Endodermal cell (in vitro differentiated cells): ENCODE measurements around the gene LGR4. TPM values are rescaled to one million over a fixed set of nuclear protein-coding genes. Genes with fewer than 3 reads are reported as not detected.

Experiments used
- DNase-seq: peaks from one replicate; pipeline ENCODE4 v3.0.0-alpha.2; 2017
- H3K27ac ChIP-seq: 2 replicates; pipeline ENCODE4 v1.5.1; 2013; ENCODE audit warnings: mild to moderate bottlenecking, low read depth, low read length, moderate library complexity
- H3K27me3 ChIP-seq: 2 replicates; pipeline ENCODE4 v1.6.1; 2013; ENCODE audit warnings: mild to moderate bottlenecking, low read length, moderate library complexity; ENCODE audit not compliant: insufficient read depth, control insufficient read depth, poor library complexity, severe bottlenecking
- H3K36me3 ChIP-seq: 2 replicates; pipeline ENCODE4 v1.7.0; 2013; ENCODE audit warnings: mild to moderate bottlenecking, low read length, moderate library complexity; ENCODE audit not compliant: control insufficient read depth, insufficient read depth
- H3K4me1 ChIP-seq: one replicate; pipeline ENCODE4 v1.7.0; 2013; ENCODE audit warnings: low read length; ENCODE audit not compliant: control insufficient read depth, insufficient read depth
- H3K4me3 ChIP-seq: 2 replicates; pipeline ENCODE4 v1.5.1; 2013; ENCODE audit warnings: mild to moderate bottlenecking, low read length, moderate library complexity
- H3K9ac ChIP-seq: 2 replicates; pipeline ENCODE4 v1.6.1; 2013; ENCODE audit warnings: mild to moderate bottlenecking, low read length, moderate library complexity; ENCODE audit not compliant: poor library complexity, severe bottlenecking; ENCODE audit errors: extremely low read depth
- H3K9me3 ChIP-seq: 2 replicates; pipeline ENCODE4 v1.6.1; 2013; ENCODE audit warnings: mild to moderate bottlenecking, low read length, moderate library complexity; ENCODE audit not compliant: control insufficient read depth
- H3K27ac Mint-ChIP-seq: 2 replicates; pipeline ENCODE4 v1.8.0; 2020; ENCODE audit warnings: mixed read lengths
- H3K27me3 Mint-ChIP-seq: 2 replicates; pipeline ENCODE4 v1.8.0; 2021; ENCODE audit warnings: mild to moderate bottlenecking, mixed read lengths; ENCODE audit not compliant: insufficient read depth
- H3K36me3 Mint-ChIP-seq: 2 replicates; pipeline ENCODE4 v1.8.0; 2020; ENCODE audit warnings: low read depth, mixed read lengths
- H3K4me1 Mint-ChIP-seq: 2 replicates; pipeline ENCODE4 v1.8.0; 2020; ENCODE audit warnings: mixed read lengths
- H3K4me3 Mint-ChIP-seq: 2 replicates; pipeline ENCODE4 v1.8.0; 2020; ENCODE audit warnings: mild to moderate bottlenecking, moderate library complexity, mixed read lengths
- H3K9me3 Mint-ChIP-seq: 2 replicates; pipeline ENCODE4 v1.8.0; 2020; ENCODE audit warnings: mild to moderate bottlenecking, mixed read lengths
- CTCF ChIP-seq: fragments of 200-600 bp; sonication (generic); conservative IDR thresholded peaks from 2 replicates; pipeline ENCODE4 v1.5.0; 2021; ENCODE audit warnings: antibody characterized with exemption, mild to moderate bottlenecking
- WGBS, 2 experiments: methylation state at CpG; one replicate each; pipeline versions ENCODE4 v1.1.5 to v1.1.7; 2013; ENCODE audit warnings: missing lambda C conversion rate in 2 of 2, mixed read lengths in 1 of 2; ENCODE audit not compliant: insufficient coverage in 1 of 2, insufficient read length in 1 of 2; 5-methylcytosine and 5-hydroxymethylcytosine counted together
- total RNA-seq, 2 donors: library from RNA; stranded (reverse); fragmentation: NEBNext Ultra II Directional in 1 of 2; extraction: Animal tissue kit (Norgen Biotek cat#: 25700) in 1 of 2; gene quantifications; 2 replicates in 1 of 2; 3 replicates in 1 of 2; pipeline ENCODE4 v1.2.1, GENCODE V29; 2021

The LGR4 gene
- total RNA-seq, 2 donors from 2014 or later: 73.7 to 75.6 TPM

- WGBS, 2 experiments: 93 to 100% methylated on average over 1 of the region's 1 CpG
- Mint-ChIP-seq H3K36me3 (peaks cover 16% of the 10 kb centered on the region), H3K27me3 (no peaks in the 10 kb centered on the region), H3K4me3 (no peak overlapping the region), H3K9me3 (no peaks in the 10 kb centered on the region), H3K4me1 (peaks cover 56% of the 10 kb centered on the region), H3K27ac (no peak overlapping the region)
- no peak for TF ChIP-seq CTCF
- DNase-seq: no peak
- Histone ChIP-seq H3K27me3 (no peaks in the 10 kb centered on the region), H3K9ac (no peak overlapping the region), H3K4me3 (peak overlapping the region; percentile 41), H3K9me3 (no peaks in the 10 kb centered on the region), H3K27ac (no peak overlapping the region), H3K36me3 (peaks cover 9% of the 10 kb centered on the region), H3K4me1 (peaks cover 11% of the 10 kb centered on the region)
Measured at GRCh38 chr11:27466363-27466762, 6.2 kb downstream of the LGR4 start.

GRCh38 chr11:27465629-27466028, 7.0 kb downstream of the LGR4 start:
- Histone ChIP-seq H3K4me3 (peak overlapping the region; percentile 43), H3K36me3 (peaks cover 9% of the 10 kb centered on the region), H3K9me3 (no peaks in the 10 kb centered on the region), H3K27ac (peak overlapping the region; percentile 14), H3K4me1 (peaks cover 11% of the 10 kb centered on the region), H3K27me3 (no peaks in the 10 kb centered on the region), H3K9ac (no peak overlapping the region)
- Mint-ChIP-seq H3K27ac (no peak overlapping the region), H3K27me3 (no peaks in the 10 kb centered on the region), H3K4me1 (peaks cover 55% of the 10 kb centered on the region), H3K9me3 (no peaks in the 10 kb centered on the region), H3K4me3 (no peak overlapping the region), H3K36me3 (peaks cover 16% of the 10 kb centered on the region)
- 80 to 86% methylated on average over 1 to 3 of the region's 3 CpGs for WGBS, 2 experiments
- no peak for TF ChIP-seq CTCF
- DNase-seq: no peak

- 73 to 100% methylated on average over 1 of the region's 2 CpGs for WGBS, 2 experiments
Measured at GRCh38 chr11:27464909-27465308, 7.7 kb downstream of the LGR4 start.

More at GRCh38 chr11:27464909-27465308, 7.7 kb downstream of the LGR4 start:
- H3K4me1 Mint-ChIP-seq: peaks cover 55% of the 10 kb centered on the region
- peaks cover 17% of the 10 kb centered on the region for H3K4me1 ChIP-seq
- no peak for TF ChIP-seq CTCF
- H3K4me3 Mint-ChIP-seq: no peak overlapping the region
- no peaks in the 10 kb centered on the region for H3K27me3 ChIP-seq
- H3K9me3 Mint-ChIP-seq: no peaks in the 10 kb centered on the region
- peak overlapping the region; percentile 80 for H3K27ac Mint-ChIP-seq
- H3K4me3 ChIP-seq: peak overlapping the region; percentile 43
- H3K36me3 ChIP-seq: peaks cover 9% of the 10 kb centered on the region
- H3K36me3 Mint-ChIP-seq: peaks cover 16% of the 10 kb centered on the region
- no peak for DNase-seq
- H3K27me3 Mint-ChIP-seq: no peaks in the 10 kb centered on the region
- H3K9ac ChIP-seq: no peak overlapping the region
- no peak overlapping the region for H3K27ac ChIP-seq
- H3K9me3 ChIP-seq: no peaks in the 10 kb centered on the region
